Thyroid gland (tissue), 4 donors: ENCODE data around the gene CNGA4. TPM values are rescaled to one million over a fixed set of nuclear protein-coding genes. Genes with fewer than 3 reads are reported as not detected.

Experiments
- DNase-seq, 2 donors: peaks; one replicate each; pipeline ENCODE4 v3.0.0-alpha.2; 2019
- H3K27ac ChIP-seq, 3 donors: fragments of 200-600 bp; sonication (generic); 1 replicate in 2 of 3; 2 replicates in 1 of 3; pipeline ENCODE4 v1.5.1; 2016 to 2019; ENCODE audit warnings: mild to moderate bottlenecking in 1 of 3, moderate library complexity in 1 of 3
- H3K27me3 ChIP-seq: fragments of 200-600 bp; sonication (generic); one replicate; pipeline ENCODE4 v1.5.1; 2019
- H3K36me3 ChIP-seq, 2 donors: fragments of 200-600 bp; sonication (generic); one replicate each; pipeline ENCODE4 v1.5.1; 2016 to 2019
- H3K4me1 ChIP-seq, 2 donors: fragments of 200-600 bp; sonication (generic); one replicate each; pipeline ENCODE4 v1.5.1; 2017 to 2019
- H3K4me3 ChIP-seq, 3 donors: fragments of 200-600 bp; sonication (generic); replicated peaks in 1 of 3; 1 replicate in 2 of 3; 2 replicates in 1 of 3; pipeline ENCODE4 v1.5.1; 2016; ENCODE audit warnings: mild to moderate bottlenecking in 1 of 3
- H3K9me3 ChIP-seq: fragments of 200-600 bp; sonication (generic); one replicate; pipeline ENCODE4 v1.5.1; 2017
- POLR2A ChIP-seq, 2 donors: fragments of 450-650 bp; IDR thresholded peaks; one replicate each; pipeline ENCODE4 v1.6.1; 2017; ENCODE audit warnings: antibody characterized with exemption in 2 of 2, mild to moderate bottlenecking in 2 of 2, moderate library complexity in 1 of 2
- WGBS, 2 donors: methylation state at CpG; one replicate each; pipeline ENCODE4 v1.1.5; 2017; 5-methylcytosine and 5-hydroxymethylcytosine counted together
- intact Hi-C: fragments of 100-400 bp; cut with DNase I; formaldehyde crosslinking; loops from one replicate; pipeline ENCODE4 v1.15.1; 2023
- total RNA-seq, 4 donors: library from RNA; depleted of rRNA; stranded (reverse); fragments of >200 nt; gene quantifications; one replicate each; pipeline ENCODE4 v1.2.3, GENCODE V29; 2016
- TF ChIP-seq, protein P1 (sequence below), 6 experiments: fragments of 200-600 bp in 3 of 6; fragments of 450-650 bp in 3 of 6; sonication (generic) in 3 of 6; IDR thresholded peaks; one replicate each; pipeline ENCODE4 v1.5.1; 2016 to 2019; ENCODE audit warnings: antibody characterized with exemption in 6 of 6, mild to moderate bottlenecking in 2 of 6, inconsistent platforms in 1 of 6, moderate library complexity in 1 of 6

CNGA4 gene
- total RNA-seq, 4 donors from 2014 or later = 0.39 to 0.67 TPM; not detected in 2

DNA sequence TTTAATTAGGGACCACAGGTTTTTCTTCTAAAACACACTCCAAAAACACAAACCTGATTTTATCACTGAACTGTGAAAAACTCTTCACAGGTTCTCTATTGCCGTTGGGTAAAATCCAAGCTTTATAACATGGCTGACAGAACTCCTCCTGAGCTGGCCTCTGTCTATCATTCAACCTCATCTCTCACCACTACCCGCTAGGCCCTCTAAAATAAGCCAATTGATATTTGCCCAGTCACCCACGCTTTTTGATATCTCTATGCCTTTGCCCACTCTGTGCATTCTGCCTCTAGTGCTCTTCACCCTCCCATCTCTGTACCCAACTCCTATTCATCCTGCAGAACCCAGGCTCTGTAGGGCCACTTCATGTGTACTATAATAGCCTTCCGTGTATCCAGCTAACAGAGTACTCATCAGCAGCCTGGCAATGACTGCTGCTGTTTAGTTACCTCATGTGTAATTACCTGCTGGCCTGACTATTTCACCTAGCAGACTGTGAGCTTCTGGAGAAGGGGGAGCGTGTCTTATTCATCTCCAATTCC lies 1.1 kb upstream of the CNGA4 start:
- Histone ChIP-seq H3K4me1 (peaks cover 12 to 15% of the 10 kb centered on the region in 2 donors), H3K27me3 (no peaks in the 10 kb centered on the region), H3K9me3 (no peaks in the 10 kb centered on the region), H3K4me3 (no peak overlapping the region), H3K27ac (no peak overlapping the region), H3K36me3 (no peaks in the 10 kb centered on the region)
- 81% methylated on average over 5 of the region's 5 CpGs for WGBS, 2 donors
- intact Hi-C loops = loop anchor here (10.0 kb wide), 1 partner anchor 237 kb away; the partner anchor contains the start of gene TRIM3
- DNase-seq = no peak
- TF ChIP-seq, protein P1, sequence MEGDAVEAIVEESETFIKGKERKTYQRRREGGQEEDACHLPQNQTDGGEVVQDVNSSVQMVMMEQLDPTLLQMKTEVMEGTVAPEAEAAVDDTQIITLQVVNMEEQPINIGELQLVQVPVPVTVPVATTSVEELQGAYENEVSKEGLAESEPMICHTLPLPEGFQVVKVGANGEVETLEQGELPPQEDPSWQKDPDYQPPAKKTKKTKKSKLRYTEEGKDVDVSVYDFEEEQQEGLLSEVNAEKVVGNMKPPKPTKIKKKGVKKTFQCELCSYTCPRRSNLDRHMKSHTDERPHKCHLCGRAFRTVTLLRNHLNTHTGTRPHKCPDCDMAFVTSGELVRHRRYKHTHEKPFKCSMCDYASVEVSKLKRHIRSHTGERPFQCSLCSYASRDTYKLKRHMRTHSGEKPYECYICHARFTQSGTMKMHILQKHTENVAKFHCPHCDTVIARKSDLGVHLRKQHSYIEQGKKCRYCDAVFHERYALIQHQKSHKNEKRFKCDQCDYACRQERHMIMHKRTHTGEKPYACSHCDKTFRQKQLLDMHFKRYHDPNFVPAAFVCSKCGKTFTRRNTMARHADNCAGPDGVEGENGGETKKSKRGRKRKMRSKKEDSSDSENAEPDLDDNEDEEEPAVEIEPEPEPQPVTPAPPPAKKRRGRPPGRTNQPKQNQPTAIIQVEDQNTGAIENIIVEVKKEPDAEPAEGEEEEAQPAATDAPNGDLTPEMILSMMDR (IDR thresholded peaks at IDR 0.05) = no peak
- no peak for TF ChIP-seq POLR2A (IDR thresholded peaks at IDR 0.05)

- 96 to 97% methylated on average over 28 of the region's 28 CpGs for WGBS, 2 donors
- no peaks in the 10 kb centered on the region for H3K27me3 ChIP-seq
- H3K4me1 ChIP-seq = peaks cover 0 to 4% of the 10 kb centered on the region in 2 donors
- intact Hi-C loops = no loop called here
- no peaks in the 10 kb centered on the region for H3K9me3 ChIP-seq
- H3K27ac ChIP-seq = no peak overlapping the region
- H3K36me3 ChIP-seq = no peaks in the 10 kb centered on the region
- TF ChIP-seq, protein P1 (IDR thresholded peaks at IDR 0.05) = no peak
- no peak for TF ChIP-seq POLR2A (IDR thresholded peaks at IDR 0.05)
- no peak overlapping the region for H3K4me3 ChIP-seq
- no peak for DNase-seq
These were observed 1.2 kb downstream of the CNGA4 start for GRCh38 chr11:6240139-6240538.

DNA sequence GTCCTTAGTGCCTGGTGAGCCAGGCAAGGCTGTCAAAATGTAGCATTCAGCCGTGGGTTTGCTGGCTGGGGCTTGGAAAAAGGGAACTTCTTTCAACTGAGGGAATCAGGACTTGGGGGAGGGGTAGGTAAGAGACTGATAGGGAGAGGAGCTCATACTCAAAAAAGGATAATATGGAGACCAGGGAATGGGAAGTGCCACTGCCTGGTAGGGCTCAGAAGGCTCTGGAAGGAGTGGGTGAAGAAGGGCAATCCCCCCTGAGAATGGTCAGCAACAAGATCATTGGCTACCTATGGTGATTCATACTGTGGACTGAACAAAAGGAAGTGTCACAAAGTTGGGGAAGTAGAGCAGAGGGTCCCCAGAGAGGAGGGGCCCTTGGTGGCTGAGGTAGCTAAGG lies 1.9 kb downstream of the CNGA4 start:
- Histone ChIP-seq H3K4me3 (no peak overlapping the region), H3K27me3 (no peaks in the 10 kb centered on the region), H3K36me3 (no peaks in the 10 kb centered on the region), H3K27ac (no peak overlapping the region), H3K4me1 (no peaks in the 10 kb centered on the region), H3K9me3 (no peaks in the 10 kb centered on the region)
- no peak for DNase-seq
- 65 to 79% methylated on average over 1 of the region's 1 CpG for WGBS, 2 donors
- TF ChIP-seq, protein P1 (IDR thresholded peaks at IDR 0.05) = no peak
- no peak for TF ChIP-seq POLR2A (IDR thresholded peaks at IDR 0.05)
- intact Hi-C loops = no loop called here

DNA sequence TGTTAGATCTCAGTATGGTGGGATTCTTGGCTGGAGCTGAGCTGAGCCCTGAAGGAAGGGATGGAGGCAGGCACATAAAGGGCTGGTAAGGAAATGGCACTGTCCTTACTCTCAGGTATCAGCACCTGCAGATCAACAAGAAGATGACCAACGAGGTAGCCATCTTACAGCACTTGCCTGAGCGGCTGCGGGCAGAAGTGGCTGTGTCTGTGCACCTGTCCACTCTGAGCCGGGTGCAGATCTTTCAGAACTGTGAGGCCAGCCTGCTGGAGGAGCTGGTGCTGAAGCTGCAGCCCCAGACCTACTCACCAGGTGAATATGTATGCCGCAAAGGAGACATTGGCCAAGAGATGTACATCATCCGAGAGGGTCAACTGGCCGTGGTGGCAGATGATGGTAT lies 2.4 kb downstream of the CNGA4 start:
- Histone ChIP-seq H3K4me1 (no peaks in the 10 kb centered on the region), H3K27ac (no peak overlapping the region), H3K36me3 (no peaks in the 10 kb centered on the region), H3K4me3 (no peak overlapping the region), H3K9me3 (no peaks in the 10 kb centered on the region), H3K27me3 (no peaks in the 10 kb centered on the region)
- 84 to 88% methylated on average over 7 of the region's 7 CpGs for WGBS, 2 donors
- no peak for DNase-seq
- TF ChIP-seq, protein P1 (IDR thresholded peaks at IDR 0.05) = no peak
- no peak for TF ChIP-seq POLR2A (IDR thresholded peaks at IDR 0.05)
- intact Hi-C loops = no loop called here

DNA sequence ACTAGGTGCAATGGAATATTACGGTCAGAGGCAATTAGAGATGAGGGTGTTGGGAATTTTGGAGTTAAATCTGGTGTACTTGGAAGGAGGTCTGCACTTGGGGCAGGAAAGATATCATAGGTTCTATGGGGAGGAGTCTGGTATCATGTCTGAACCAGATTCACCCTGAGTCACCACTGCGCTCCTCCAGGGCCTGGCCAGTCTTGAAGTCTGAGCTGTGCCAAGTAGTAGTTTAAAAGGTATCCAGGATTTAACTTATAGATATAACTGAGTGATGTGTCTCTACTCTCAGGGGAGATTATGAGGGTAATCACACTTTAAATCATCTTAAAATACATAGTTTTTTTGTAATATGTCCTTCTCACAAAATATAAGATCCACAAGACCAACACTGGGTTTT lies 6.6 kb downstream of the CNGA4 start:
- 89 to 93% methylated on average over 2 of the region's 2 CpGs for WGBS, 2 donors

More for the DNA sequence above, 6.6 kb downstream of the CNGA4 start:
- Histone ChIP-seq H3K9me3 (no peaks in the 10 kb centered on the region), H3K4me1 (no peaks in the 10 kb centered on the region), H3K27me3 (no peaks in the 10 kb centered on the region), H3K36me3 (no peaks in the 10 kb centered on the region), H3K27ac (no peak overlapping the region), H3K4me3 (no peak overlapping the region)
- TF ChIP-seq POLR2A (IDR thresholded peaks at IDR 0.05) = no peak
- TF ChIP-seq, protein P1 (IDR thresholded peaks at IDR 0.05) = no peak
- DNase-seq = no peak
- intact Hi-C loops = no loop called here
